Trophoblast cell (in vitro differentiated cells and primary cell): Measurements from ENCODE around the gene MALRD1.
A peak's percentile ranks its signal among the peaks of the same experiment; 100 is the strongest.

ENCODE experiments used
- DNase-seq, 2 donors: peaks; one replicate each; pipeline ENCODE4 v3.0.0-alpha.2; 2016
- H2AFZ ChIP-seq: 2 replicates; pipeline ENCODE4 v1.6.1; 2013; ENCODE audit warnings: low read length, moderate library complexity, mild to moderate bottlenecking; ENCODE audit not compliant: insufficient read depth, poor library complexity
- H2AK5ac ChIP-seq: 2 replicates; pipeline ENCODE4 v1.6.1; 2013; ENCODE audit warnings: mild to moderate bottlenecking, low read length
- H2BK120ac ChIP-seq: 2 replicates; pipeline ENCODE4 v1.6.1; 2013; ENCODE audit warnings: low read length, mild to moderate bottlenecking, moderate library complexity; ENCODE audit not compliant: insufficient read depth, poor library complexity
- H2BK12ac ChIP-seq: 2 replicates; pipeline ENCODE4 v1.6.1; 2013; ENCODE audit warnings: mild to moderate bottlenecking, low read length, moderate library complexity
- H2BK5ac ChIP-seq: 2 replicates; pipeline ENCODE4 v1.6.1; 2013; ENCODE audit warnings: low read length, low read depth, moderate library complexity, mild to moderate bottlenecking; ENCODE audit not compliant: poor library complexity
- H3K14ac ChIP-seq: 2 replicates; pipeline ENCODE4 v1.6.1; 2013; ENCODE audit warnings: mild to moderate bottlenecking, low read length
- H3K18ac ChIP-seq: 2 replicates; pipeline ENCODE4 v1.6.1; 2013; ENCODE audit warnings: mild to moderate bottlenecking, low read length
- H3K23ac ChIP-seq: 2 replicates; pipeline ENCODE4 v1.6.1; 2013; ENCODE audit warnings: low read length
- H3K27ac ChIP-seq: 2 replicates; pipeline ENCODE4 v1.5.1; 2013; ENCODE audit warnings: low read depth, mild to moderate bottlenecking, inconsistent platforms, low read length, moderate library complexity
- H3K27me3 ChIP-seq: 2 replicates; pipeline ENCODE4 v1.6.1; 2013; ENCODE audit warnings: inconsistent platforms, mild to moderate bottlenecking, low read length, moderate library complexity; ENCODE audit not compliant: insufficient read depth
- H3K36me3 ChIP-seq, 2 experiments: 1 replicate in 1 of 2; 2 replicates in 1 of 2; pipeline ENCODE4 v1.6.1; 2013; ENCODE audit warnings: low read length in 2 of 2, mild to moderate bottlenecking in 2 of 2, moderate library complexity in 1 of 2; ENCODE audit not compliant: insufficient read depth in 2 of 2, control insufficient read depth in 1 of 2
- H3K4ac ChIP-seq: 2 replicates; pipeline ENCODE4 v1.6.1; 2013; ENCODE audit warnings: low read depth, mild to moderate bottlenecking, low read length, moderate library complexity
- H3K4me1 ChIP-seq, 2 experiments: 1 replicate in 1 of 2; 2 replicates in 1 of 2; pipeline ENCODE4 v1.6.1; 2013; ENCODE audit warnings: low read length in 2 of 2, mild to moderate bottlenecking in 2 of 2, moderate library complexity in 1 of 2; ENCODE audit not compliant: insufficient read depth in 2 of 2, control insufficient read depth in 1 of 2
- H3K4me2 ChIP-seq: 2 replicates; pipeline ENCODE4 v1.6.1; 2013; ENCODE audit warnings: inconsistent platforms, mild to moderate bottlenecking, low read length, moderate library complexity
- H3K4me3 ChIP-seq: 2 replicates; pipeline ENCODE4 v1.5.1; 2013; ENCODE audit warnings: mild to moderate bottlenecking, low read depth, low read length, inconsistent platforms
- H3K79me1 ChIP-seq: one replicate; pipeline ENCODE4 v1.6.1; 2013; ENCODE audit warnings: low read length
- H3K79me2 ChIP-seq: 2 replicates; pipeline ENCODE4 v1.6.1; 2013; ENCODE audit warnings: low read length, mild to moderate bottlenecking; ENCODE audit not compliant: control insufficient read depth, insufficient read depth, poor library complexity
- H3K9ac ChIP-seq: 2 replicates; pipeline ENCODE4 v1.6.1; 2013; ENCODE audit warnings: mild to moderate bottlenecking, low read length
- H3K9me3 ChIP-seq: 2 replicates; pipeline ENCODE4 v1.6.1; 2013; ENCODE audit warnings: low read depth, mild to moderate bottlenecking, control low read depth, inconsistent platforms, low read length; ENCODE audit not compliant: insufficient read depth
- H4K12ac ChIP-seq: 2 replicates; pipeline ENCODE4 v1.6.1; 2013; ENCODE audit warnings: low read depth, mild to moderate bottlenecking, low read length, moderate library complexity
- H4K8ac ChIP-seq: 2 replicates; pipeline ENCODE4 v1.6.1; 2013; ENCODE audit warnings: low read depth, mild to moderate bottlenecking, low read length, moderate library complexity
- H4K91ac ChIP-seq: one replicate; pipeline ENCODE4 v1.6.1; 2013; ENCODE audit warnings: low read depth, mild to moderate bottlenecking, low read length, moderate library complexity
- WGBS: extraction: QIAGEN DNeasy Blood & Tissue Kit; methylation state at CpG from one replicate; pipeline ENCODE4 v1.1.7; 2013; ENCODE audit warnings: missing lambda C conversion rate; ENCODE audit not compliant: insufficient read length, insufficient coverage; ENCODE audit errors: extremely low coverage; 5-methylcytosine and 5-hydroxymethylcytosine counted together

The MALRD1 gene

GRCh38 chr10:19638896-19639233 lies 590.3 kb downstream of the MALRD1 start:
- WGBS = no CpG with 5 or more reads among the region's 3 CpGs
- H4K91ac ChIP-seq = no peak overlapping the region
- no peak overlapping the region for H4K12ac ChIP-seq
- no peak overlapping the region for H3K4me2 ChIP-seq
- H3K14ac ChIP-seq = no peak overlapping the region
- no peaks in the 10 kb centered on the region for H3K79me2 ChIP-seq
- no peak for DNase-seq
- H2BK120ac ChIP-seq = no peak overlapping the region
- H2AFZ ChIP-seq = no peak overlapping the region
- H3K9ac ChIP-seq = no peak overlapping the region
- peaks cover 7% of the 10 kb centered on the region for H3K79me1 ChIP-seq
- no peak overlapping the region for H3K4ac ChIP-seq
- no peak overlapping the region for H3K23ac ChIP-seq
- H3K27ac ChIP-seq = peak overlapping the region; percentile 86
- H2AK5ac ChIP-seq = no peak overlapping the region
- peaks cover 2 to 3% of the 10 kb centered on the region in 2 experiments for H3K4me1 ChIP-seq
- no peaks in the 10 kb centered on the region for H3K27me3 ChIP-seq
- H3K9me3 ChIP-seq = no peaks in the 10 kb centered on the region
- no peak overlapping the region for H4K8ac ChIP-seq
- no peak overlapping the region for H2BK5ac ChIP-seq
- no peak overlapping the region for H2BK12ac ChIP-seq
- H3K36me3 ChIP-seq = peaks cover 0 to 1% of the 10 kb centered on the region in 2 experiments
- H3K18ac ChIP-seq = no peak overlapping the region
- H3K4me3 ChIP-seq = no peak overlapping the region

- no peak overlapping the region for H3K14ac ChIP-seq
- no peaks in the 10 kb centered on the region for H3K9me3 ChIP-seq
- no peak overlapping the region for H3K4ac ChIP-seq
- no peaks in the 10 kb centered on the region for H3K79me2 ChIP-seq
- DNase-seq = no peak
- H3K36me3 ChIP-seq = no peaks in the 10 kb centered on the region
- no peak overlapping the region for H3K23ac ChIP-seq
- no peak overlapping the region for H2BK120ac ChIP-seq
- H3K79me1 ChIP-seq = peaks cover 7% of the 10 kb centered on the region
- no peak overlapping the region for H3K9ac ChIP-seq
- H2BK5ac ChIP-seq = no peak overlapping the region
- H3K27me3 ChIP-seq = no peaks in the 10 kb centered on the region
- H2AFZ ChIP-seq = no peak overlapping the region
- no peak overlapping the region for H4K8ac ChIP-seq
- H3K27ac ChIP-seq = no peak overlapping the region
- H3K18ac ChIP-seq = no peak overlapping the region
- H3K4me1 ChIP-seq = peaks cover 2 to 3% of the 10 kb centered on the region in 2 experiments
- WGBS = no CpG with 5 or more reads among the region's 3 CpGs
- no peak overlapping the region for H3K4me3 ChIP-seq
- H4K91ac ChIP-seq = no peak overlapping the region
- H3K4me2 ChIP-seq = no peak overlapping the region
- H2BK12ac ChIP-seq = no peak overlapping the region
- no peak overlapping the region for H2AK5ac ChIP-seq
- no peak overlapping the region for H4K12ac ChIP-seq
These were observed 592.1 kb downstream of the MALRD1 start for GRCh38 chr10:19640566-19641263.

- Histone ChIP-seq H4K12ac (peak overlapping the region; percentile 43), H3K23ac (no peak overlapping the region), H3K9ac (no peak overlapping the region), H2BK12ac (peak overlapping the region; percentile 98), H3K4me3 (no peak overlapping the region), H2AFZ (peak overlapping the region; percentile 75), H3K14ac (peak overlapping the region; percentile 82), H3K4ac (peak overlapping the region; percentile 64), H3K27me3 (no peaks in the 10 kb centered on the region), H3K4me2 (no peak overlapping the region), H2BK120ac (peak overlapping the region; percentile 92), H3K79me2 (peaks cover 2% of the 10 kb centered on the region), H4K91ac (peak overlapping the region; percentile 89), H3K9me3 (peaks cover 2% of the 10 kb centered on the region), H3K36me3 (no peaks in the 10 kb centered on the region), H3K79me1 (peaks cover 4% of the 10 kb centered on the region), H3K18ac (peak overlapping the region; percentile 95), H3K4me1 (peaks cover 3 to 4% of the 10 kb centered on the region in 2 experiments), H4K8ac (no peak overlapping the region), H3K27ac (no peak overlapping the region), H2AK5ac (peak overlapping the region; percentile 84), H2BK5ac (peak overlapping the region; percentile 69)
- WGBS = no CpG with 5 or more reads among the region's 1 CpG
- DNase-seq = peak in 1 of 2 donors; percentile 22
These were observed 602.9 kb downstream of the MALRD1 start for GRCh38 chr10:19651549-19651948.

- no peaks in the 10 kb centered on the region for H3K36me3 ChIP-seq
- no peak overlapping the region for H3K23ac ChIP-seq
- H2BK5ac ChIP-seq = no peak overlapping the region
- no peak overlapping the region for H3K4ac ChIP-seq
- no peaks in the 10 kb centered on the region for H3K27me3 ChIP-seq
- H3K14ac ChIP-seq = no peak overlapping the region
- H3K18ac ChIP-seq = no peak overlapping the region
- H2BK12ac ChIP-seq = no peak overlapping the region
- H3K4me3 ChIP-seq = no peak overlapping the region
- H3K27ac ChIP-seq = no peak overlapping the region
- H3K4me2 ChIP-seq = no peak overlapping the region
- no CpG with 5 or more reads among the region's 1 CpG for WGBS
- no peak overlapping the region for H4K8ac ChIP-seq
- H3K79me1 ChIP-seq = peaks cover 4% of the 10 kb centered on the region
- H3K9me3 ChIP-seq = peaks cover 2% of the 10 kb centered on the region
- H3K9ac ChIP-seq = no peak overlapping the region
- H4K91ac ChIP-seq = no peak overlapping the region
- peaks cover 2% of the 10 kb centered on the region for H3K79me2 ChIP-seq
- no peak overlapping the region for H2AK5ac ChIP-seq
- DNase-seq = no peak
- no peak overlapping the region for H2AFZ ChIP-seq
- H4K12ac ChIP-seq = no peak overlapping the region
- no peak overlapping the region for H2BK120ac ChIP-seq
- peaks cover 3 to 4% of the 10 kb centered on the region in 2 experiments for H3K4me1 ChIP-seq
These were observed 604.1 kb downstream of the MALRD1 start for GRCh38 chr10:19652750-19653149.
